ENCODE measurements around the gene SLC16A9.

SLC16A9 gene

GRCh38 chr10:59713196-59713821 is 3.7 kb upstream of the SLC16A9 start:
- no peak for TF ChIP-seq CTCF (IDR thresholded peaks at IDR 0.05; ENCODE audit: control extremely low read depth, extremely low read depth, low read depth, missing control alignments)
- DNase-seq (ENCODE audit: extremely low spot score) = no peak
- ChIA-PET CTCF (interaction anchor here (1.4 to 1.5 kb wide), 2 partner anchors 87 to 118 kb away, joined by 4 read pairs; no protein-coding TSS in a partner anchor), POLR2A (no interaction called here)

GRCh38 chr10:59711871-59712494 is 2.3 kb upstream of the SLC16A9 start:
- POLR2A ChIA-PET = no interaction called here

GRCh38 chr10:59708816-59709394 is 745 bp downstream of the SLC16A9 start:
- CTCF ChIA-PET = interaction anchor here (0.7 to 2.1 kb wide), 9 partner anchors 9 to 197 kb away, joined by 3 to 9 read pairs (median 6); partner anchors contain the start of gene CCDC6
- TF ChIP-seq CTCF (IDR thresholded peaks at IDR 0.05; ENCODE audit: control extremely low read depth, extremely low read depth, low read depth, missing control alignments) = no peak
- POLR2A ChIA-PET = interaction anchor here (0.6 kb wide), 1 partner anchor 14 kb away, joined by 10 read pairs; no protein-coding TSS in a partner anchor
- peak; percentile 46 for DNase-seq (ENCODE audit: extremely low spot score)

More at GRCh38 chr10:59711871-59712494, 2.3 kb upstream of the SLC16A9 start:
- DNase-seq (ENCODE audit: extremely low spot score) = no peak
- TF ChIP-seq CTCF (IDR thresholded peaks at IDR 0.05; ENCODE audit: control extremely low read depth, extremely low read depth, low read depth, missing control alignments) = no peak
- CTCF ChIA-PET = interaction anchor here (1.3 to 2.3 kb wide), 4 partner anchors 8 to 119 kb away, joined by 4 to 6 read pairs (median 4); no protein-coding TSS in a partner anchor

- DNase-seq (ENCODE audit: extremely low spot score) = no peak
- TF ChIP-seq CTCF (IDR thresholded peaks at IDR 0.05; ENCODE audit: control extremely low read depth, extremely low read depth, low read depth, missing control alignments) = no peak
- ChIA-PET CTCF (interaction anchor here (1.0 kb wide), 1 partner anchor 128 kb away, joined by 3 read pairs; no protein-coding TSS in a partner anchor), POLR2A (no interaction called here)
These were observed 2.5 kb downstream of the SLC16A9 start for GRCh38 chr10:59706851-59707797.

GRCh38 chr10:59705931-59706330 is 3.7 kb downstream of the SLC16A9 start:
- POLR2A ChIA-PET = no interaction called here
- CTCF ChIA-PET = interaction anchor here (1.3 kb wide), 1 partner anchor 36 kb away, joined by 4 read pairs; no protein-coding TSS in a partner anchor
- no peak for DNase-seq (ENCODE audit: extremely low spot score)
- TF ChIP-seq CTCF (IDR thresholded peaks at IDR 0.05; ENCODE audit: control extremely low read depth, extremely low read depth, low read depth, missing control alignments) = no peak

- no peak for TF ChIP-seq CTCF (IDR thresholded peaks at IDR 0.05; ENCODE audit: control extremely low read depth, extremely low read depth, low read depth, missing control alignments)
- DNase-seq (ENCODE audit: extremely low spot score) = no peak
- ChIA-PET CTCF (no interaction called here), POLR2A (no interaction called here)
These were observed 5.0 kb downstream of the SLC16A9 start for GRCh38 chr10:59704630-59705029.

Measured in GM10248 (cell line).